GM23338 (cell line): ENCODE measurements around the gene MLLT6. TPM values are rescaled to one million over a fixed set of nuclear protein-coding genes. Genes with fewer than 3 reads are reported as not detected.

ENCODE experiments used
- ATAC-seq: fragments of 200-7000 bp; cut with Tn5 transposase; 3 replicates; pipeline ENCODE4 v1.9.1; 2020
- DNase-seq: peaks from one replicate; pipeline ENCODE4 v3.0.0-alpha.2; 2015; ENCODE audit warnings: low spot score
- H2AFZ ChIP-seq: fragments of 200-600 bp; sonication (generic); 2 replicates; pipeline ENCODE4 v1.8.0; 2016; ENCODE audit warnings: antibody characterized with exemption, mild to moderate bottlenecking, moderate library complexity
- H3F3A ChIP-seq: fragments of 200-600 bp; sonication (generic); replicated peaks from 2 replicates; pipeline ENCODE4 v1.8.0; 2017; ENCODE audit warnings: antibody characterized with exemption, mixed run types, low read depth
- H3K27ac ChIP-seq: fragments of 200-600 bp; sonication (generic); 2 replicates; pipeline ENCODE4 v1.6.1; 2016; ENCODE audit warnings: low read depth
- H3K27me3 ChIP-seq: fragments of 200-600 bp; sonication (generic); 2 replicates; pipeline ENCODE4 v1.8.0; 2016; ENCODE audit warnings: mild to moderate bottlenecking, mixed run types, moderate library complexity; ENCODE audit not compliant: insufficient read depth
- H3K36me3 ChIP-seq: fragments of 200-600 bp; sonication (generic); 2 replicates; pipeline ENCODE4 v1.8.0; 2016; ENCODE audit warnings: mild to moderate bottlenecking; ENCODE audit not compliant: insufficient read depth
- H3K4me1 ChIP-seq: fragments of 200-600 bp; sonication (generic); 2 replicates; pipeline ENCODE4 v1.8.0; 2016; ENCODE audit warnings: mild to moderate bottlenecking, moderate library complexity; ENCODE audit not compliant: insufficient read depth
- H3K4me2 ChIP-seq: fragments of 200-600 bp; sonication (generic); 2 replicates; pipeline ENCODE4 v1.7.1; 2017; ENCODE audit warnings: mixed run types
- H3K4me3 ChIP-seq: fragments of 200-600 bp; sonication (generic); 2 replicates; pipeline ENCODE4 v1.6.1; 2016; ENCODE audit warnings: mixed run types
- H3K79me2 ChIP-seq: fragments of 200-600 bp; sonication (generic); replicated peaks from 2 replicates; pipeline ENCODE4 v1.8.0; 2017; ENCODE audit warnings: mild to moderate bottlenecking; ENCODE audit not compliant: insufficient read depth
- H3K9me2 ChIP-seq: fragments of 200-600 bp; sonication (generic); 2 replicates; pipeline ENCODE4 v1.8.0; 2017; ENCODE audit not compliant: insufficient read depth
- H4K20me1 ChIP-seq: fragments of 200-600 bp; sonication (generic); replicated peaks from 2 replicates; pipeline ENCODE4 v1.8.0; 2017; ENCODE audit warnings: mild to moderate bottlenecking; ENCODE audit not compliant: insufficient read depth
- H3K27ac Mint-ChIP-seq: 2 replicates; pipeline ENCODE4 v1.8.0; 2020; ENCODE audit warnings: inconsistent platforms, mild to moderate bottlenecking, moderate library complexity, mixed read lengths
- H3K27me3 Mint-ChIP-seq: 3 replicates; pipeline ENCODE4 v1.8.0; 2022; ENCODE audit warnings: low read depth, mild to moderate bottlenecking, moderate library complexity, mixed read lengths, inconsistent platforms; ENCODE audit not compliant: insufficient read depth, poor library complexity
- H3K36me3 Mint-ChIP-seq: 3 replicates; pipeline ENCODE4 v1.8.0; 2021; ENCODE audit warnings: low read depth, mild to moderate bottlenecking, inconsistent platforms, moderate library complexity, mixed read lengths
- H3K4me1 Mint-ChIP-seq: 3 replicates; pipeline ENCODE4 v1.8.0; 2020; ENCODE audit warnings: mild to moderate bottlenecking, inconsistent platforms, mixed read lengths
- H3K4me3 Mint-ChIP-seq: 3 replicates; pipeline ENCODE4 v1.8.0; 2021; ENCODE audit warnings: moderate library complexity, mild to moderate bottlenecking, inconsistent platforms, mixed read lengths
- H3K9me3 Mint-ChIP-seq: 3 replicates; pipeline ENCODE4 v1.8.0; 2020; ENCODE audit warnings: moderate library complexity, mild to moderate bottlenecking, inconsistent platforms, mixed read lengths
- CREB1 ChIP-seq: fragments of 250-450 bp; sonication (Bioruptor Pico); IDR thresholded peaks from 2 replicates; pipeline ENCODE4 v1.5.0; 2020; ENCODE audit warnings: low read depth, mild to moderate bottlenecking, moderate library complexity
- CTCF ChIP-seq, 2 experiments: fragments of 200-600 bp in 1 of 2; sonication (generic) in 1 of 2; conservative IDR thresholded peaks; 2 replicates each; pipeline versions ENCODE4 v1.5.1 to v1.6.1; 2016 to 2017; ENCODE audit warnings: antibody characterized with exemption in 2 of 2, low read depth in 2 of 2, mild to moderate bottlenecking in 2 of 2, moderate library complexity in 1 of 2
- EZH2 ChIP-seq: fragments of 200-600 bp; sonication (generic); IDR thresholded peaks from one replicate; pipeline ENCODE4 v1.8.0; 2017; ENCODE audit warnings: antibody characterized with exemption, mild to moderate bottlenecking, low read depth; ENCODE audit not compliant: unreplicated experiment
- JUNB ChIP-seq: IDR thresholded peaks from one replicate; pipeline ENCODE4 v1.6.1; 2016; ENCODE audit warnings: antibody characterized with exemption; ENCODE audit not compliant: unreplicated experiment
- NANOG ChIP-seq: IDR thresholded peaks from 2 replicates; pipeline ENCODE4 v1.6.1; 2016; ENCODE audit warnings: antibody characterized with exemption, borderline replicate concordance
- REST ChIP-seq: IDR thresholded peaks from one replicate; pipeline ENCODE4 v1.6.1; 2018; ENCODE audit warnings: antibody characterized with exemption; ENCODE audit not compliant: unreplicated experiment
- ZNF114 ChIP-seq: fragments of 250-450 bp; sonication (Bioruptor Pico); IDR thresholded peaks from 2 replicates; pipeline ENCODE4 v1.5.0; 2020; ENCODE audit warnings: mild to moderate bottlenecking, moderate library complexity
- ZNF331 ChIP-seq: fragments of 250-450 bp; sonication (Bioruptor Pico); IDR thresholded peaks from 2 replicates; pipeline ENCODE4 v1.5.0; 2020; ENCODE audit warnings: low read depth, mild to moderate bottlenecking, moderate library complexity
- ZNF462 ChIP-seq: fragments of 250-450 bp; sonication (Bioruptor Pico); IDR thresholded peaks from 2 replicates; pipeline ENCODE4 v1.5.0; 2020; ENCODE audit warnings: mild to moderate bottlenecking, moderate library complexity
- polyA plus RNA-seq: library from polyadenylated mRNA; unstranded; fragments of >200 nt; fragmentation: Nextera tagmentation; extraction: Ambion mirVana; gene quantifications from 2 replicates; pipeline ENCODE4 v1.2.1, GENCODE V29; 2016
- total RNA-seq: library from RNA; depleted of rRNA; stranded (reverse); fragments of >200 nt; shearing (Covaris generic); gene quantifications from 2 replicates; pipeline ENCODE4 v1.2.3, GENCODE V29; 2014

Gene MLLT6
- total and polyA plus RNA-seq, 2 experiments from 2014 or later = 2.6 to 2.8 TPM

GRCh38 chr17:38687286-38687685 lies 17.8 kb upstream of the MLLT6 start:
- Histone ChIP-seq H3K27ac (no peak overlapping the region), H3K79me2 (no peaks in the 10 kb centered on the region), H4K20me1 (no peaks in the 10 kb centered on the region; the same call in 1 of the 2 replicates), H3K4me3 (no peak overlapping the region), H2AFZ (no peak overlapping the region), H3K9me2 (no peaks in the 10 kb centered on the region), H3K27me3 (no peaks in the 10 kb centered on the region; the same call in 1 of the 2 replicates), H3K4me1 (no peaks in the 10 kb centered on the region), H3F3A (no peaks in the 10 kb centered on the region), H3K4me2 (no peak overlapping the region), H3K36me3 (no peaks in the 10 kb centered on the region)
- Mint-ChIP-seq H3K27ac (no peak overlapping the region), H3K36me3 (no peaks in the 10 kb centered on the region), H3K4me1 (peaks cover 8% of the 10 kb centered on the region; the same call in 2 of the 3 replicates), H3K27me3 (peaks cover 19% of the 10 kb centered on the region), H3K9me3 (no peaks in the 10 kb centered on the region), H3K4me3 (no peak overlapping the region; the same call in 2 of the 3 replicates)
- ATAC-seq (no peak), DNase-seq (no peak)
- TF ChIP-seq REST (no peak), ZNF114 (CRISPR knock-in tag) (no peak)

- peaks cover 11% of the 10 kb centered on the region for H3K4me1 Mint-ChIP-seq
- no peak for DNase-seq
- no peaks in the 10 kb centered on the region for H3K36me3 ChIP-seq
- no peaks in the 10 kb centered on the region for H3F3A ChIP-seq
- no peaks in the 10 kb centered on the region for H4K20me1 ChIP-seq
- no peaks in the 10 kb centered on the region; the same call in 2 of the 3 replicates for H3K36me3 Mint-ChIP-seq
- H3K27ac ChIP-seq = no peak overlapping the region
- no peak overlapping the region for H3K4me3 Mint-ChIP-seq
- no peaks in the 10 kb centered on the region for H3K9me3 Mint-ChIP-seq
- H3K27ac Mint-ChIP-seq = no peak overlapping the region
- H3K4me1 ChIP-seq = no peaks in the 10 kb centered on the region
- no peak for ATAC-seq
- no peaks in the 10 kb centered on the region for H3K27me3 ChIP-seq
- H3K4me2 ChIP-seq = no peak overlapping the region
- no peak overlapping the region for H2AFZ ChIP-seq
- peaks cover 19% of the 10 kb centered on the region for H3K27me3 Mint-ChIP-seq
- H3K79me2 ChIP-seq = no peaks in the 10 kb centered on the region
- no peaks in the 10 kb centered on the region for H3K9me2 ChIP-seq
- H3K4me3 ChIP-seq = no peak overlapping the region
- TF ChIP-seq EZH2 = no peak
- TF ChIP-seq NANOG = no peak
- TF ChIP-seq ZNF462 (CRISPR knock-in tag) = no peak
- TF ChIP-seq CTCF (conservative IDR thresholded peaks at IDR 0.05; ENCODE audit: low read depth in 2 of 2) = no peak
- TF ChIP-seq ZNF114 (CRISPR knock-in tag) = no peak
- no peak for TF ChIP-seq JUNB
- TF ChIP-seq ZNF331 (CRISPR knock-in tag) = no peak
- no peak for TF ChIP-seq CREB1 (CRISPR knock-in tag)
Observed at GRCh38 chr17:38690386-38690785, 14.7 kb upstream of the MLLT6 start.
